GM21360 (cell line): ENCODE results near the gene TMEM69.
"Not testable (repeated sequence)": the region's sequence is repeated elsewhere in the genome, so short reads cannot be mapped to it uniquely, and the experiment has no call there.

Source experiments
- ATAC-seq: cut with Tn5 transposase; IDR thresholded peaks from one replicate; pipeline ENCODE4 v1.9.1; 2021; ENCODE audit warnings: mild to moderate bottlenecking, moderate library complexity; ENCODE audit not compliant: unreplicated experiment

The TMEM69 gene

DNA sequence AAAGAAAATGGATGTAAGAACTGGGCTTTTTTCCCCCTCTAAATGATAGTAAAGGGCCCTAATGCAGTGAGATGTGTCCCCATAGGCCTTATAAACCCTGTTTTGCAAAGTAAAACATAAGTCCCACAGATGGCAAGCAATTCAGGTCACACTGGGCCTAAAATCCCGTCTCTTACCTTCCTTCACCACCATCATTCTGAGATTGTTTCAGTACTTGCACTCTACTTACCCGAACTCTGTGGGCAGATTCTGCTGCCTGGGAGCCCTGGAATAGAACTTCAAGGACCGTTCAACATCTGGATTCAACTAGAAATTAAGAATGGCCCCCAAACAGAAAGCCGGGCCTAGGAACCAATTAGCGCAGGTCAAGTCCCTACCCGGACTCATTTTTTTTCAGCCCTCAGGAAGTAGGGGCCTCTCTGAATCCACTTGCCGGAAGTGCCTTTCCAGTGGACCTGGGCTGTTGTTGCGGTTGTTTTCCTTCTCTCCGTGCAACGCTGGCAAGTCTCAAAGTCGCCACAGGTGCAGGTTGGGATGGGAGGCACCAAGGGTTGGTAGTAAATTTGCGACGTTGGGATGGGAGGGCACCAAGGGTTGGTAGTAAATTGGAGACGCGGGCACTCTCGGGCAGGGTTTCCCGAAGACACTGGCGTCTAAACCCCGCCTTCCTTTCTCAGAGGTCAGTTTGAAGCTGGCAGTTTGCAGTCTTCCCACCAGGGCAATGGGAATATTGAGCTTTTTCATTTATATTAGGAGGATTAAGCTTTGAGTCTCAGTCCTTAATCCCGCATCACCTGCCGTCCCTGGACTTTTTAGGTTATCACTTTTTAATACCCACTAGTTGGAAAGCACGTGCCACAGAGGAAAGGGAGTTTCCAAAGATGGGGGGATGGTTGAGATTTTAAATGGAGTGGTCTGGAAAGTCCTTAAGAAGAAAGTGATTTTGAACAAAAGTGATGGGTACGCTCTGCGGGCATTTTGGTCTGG is at the start of gene TMEM69:
TSS of gene TMEM69 (plus strand) at position 428 of the 987 bp plus-strand sequence. CDS start 2,888 bp downstream, outside the sequence.
- no peak for ATAC-seq

GRCh38 chr1:45640293-45640692 is 47.7 kb upstream of the TMEM69 start:
- no peak for ATAC-seq

- no peak for ATAC-seq
Observed at GRCh38 chr1:45643321-45643720, 44.7 kb upstream of the TMEM69 start.

GRCh38 chr1:45643978-45644377 is 44.0 kb upstream of the TMEM69 start:
- no peak for ATAC-seq

GRCh38 chr1:45644661-45645060 is 43.3 kb upstream of the TMEM69 start:
- ATAC-seq = no peak

- ATAC-seq = no peak
Observed at GRCh38 chr1:45647248-45648021, 40.5 kb upstream of the TMEM69 start.

DNA sequence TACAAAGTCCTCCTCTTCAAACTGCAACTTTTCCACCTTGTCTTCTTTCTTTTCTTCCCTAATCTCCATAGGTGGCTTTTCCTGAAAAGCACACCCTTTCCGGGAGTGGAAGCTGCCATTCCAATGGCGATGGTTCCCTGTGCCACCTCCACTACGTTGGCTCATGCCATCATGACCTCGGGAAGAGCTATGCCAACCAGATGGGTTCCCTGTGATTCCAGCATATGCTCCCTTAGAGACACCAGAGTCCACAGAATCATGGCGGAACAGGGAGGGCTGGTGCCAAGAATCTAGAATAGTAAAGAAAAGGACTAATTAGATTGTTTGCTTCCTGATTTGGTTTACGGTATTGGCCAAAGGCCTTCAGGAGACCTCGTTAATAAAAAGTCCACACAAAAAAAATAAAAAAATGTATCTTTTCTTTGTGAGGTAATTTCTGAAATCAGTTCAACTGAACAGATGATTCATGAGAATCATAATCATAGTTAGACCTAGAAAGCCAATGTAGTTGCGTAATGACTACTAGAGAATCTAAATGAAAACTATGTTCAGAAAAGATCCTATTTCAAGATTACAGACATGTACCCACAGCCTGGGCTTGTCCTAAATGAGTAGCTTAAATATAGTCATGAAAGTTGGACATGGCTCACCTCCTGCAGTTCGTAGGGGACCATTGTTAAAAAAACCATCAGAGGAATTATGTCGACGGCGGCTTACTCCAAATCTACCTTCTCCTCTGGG is 33.3 kb upstream of the TMEM69 start:
- no peak for ATAC-seq

DNA sequence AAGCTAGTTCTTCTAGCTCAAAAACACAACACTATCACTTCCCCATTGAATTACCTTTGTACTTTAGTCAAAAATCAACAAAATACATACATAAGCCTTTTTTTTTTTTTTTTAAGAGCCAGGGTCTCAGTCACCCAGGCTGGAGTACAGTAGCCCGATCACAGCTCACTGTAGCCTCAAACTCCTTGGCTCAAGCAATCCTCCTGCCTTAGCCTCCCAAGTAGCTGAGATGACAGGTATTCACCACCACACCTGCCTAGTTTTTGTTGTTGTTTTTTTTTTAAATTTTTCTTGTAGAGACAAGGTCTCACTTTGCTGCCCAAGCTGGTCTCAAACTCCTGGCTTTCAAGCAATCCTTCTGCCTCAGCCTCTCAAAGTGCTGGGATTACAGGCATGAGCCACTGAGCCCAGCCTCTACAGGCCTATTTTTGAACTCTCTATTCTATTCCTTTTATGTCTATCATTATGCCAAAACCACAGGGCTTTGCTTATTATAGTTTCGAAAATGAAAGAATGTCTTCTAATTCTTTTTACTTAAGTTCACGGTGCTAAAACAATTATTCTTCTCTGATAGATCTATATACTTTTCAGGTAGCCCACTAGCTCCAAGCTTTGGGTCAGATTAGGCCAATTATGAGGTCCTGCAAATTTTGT is 31.3 kb upstream of the TMEM69 start:
- no peak for ATAC-seq

DNA sequence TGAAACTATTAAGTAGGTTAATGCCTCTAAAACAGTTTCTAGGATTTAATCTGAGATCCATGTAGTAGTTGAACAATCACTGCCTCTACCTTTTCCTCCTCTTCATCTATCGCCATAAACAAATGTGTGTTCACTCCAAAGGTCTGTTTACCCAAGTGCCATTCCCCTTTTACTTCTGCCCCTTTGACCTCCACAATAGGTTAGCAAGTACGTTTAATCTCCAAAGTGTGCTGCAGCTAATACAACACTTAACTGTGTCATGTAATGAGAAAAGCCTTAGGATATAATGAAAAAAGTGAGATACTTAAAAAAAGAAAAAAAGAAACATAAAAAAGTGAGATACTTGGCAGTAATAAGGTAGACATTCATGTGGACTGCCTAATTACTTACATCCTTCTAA is 29.8 kb upstream of the TMEM69 start:
- no peak for ATAC-seq

GRCh38 chr1:45659222-45659621 is 28.8 kb upstream of the TMEM69 start:
- ATAC-seq = no peak

DNA sequence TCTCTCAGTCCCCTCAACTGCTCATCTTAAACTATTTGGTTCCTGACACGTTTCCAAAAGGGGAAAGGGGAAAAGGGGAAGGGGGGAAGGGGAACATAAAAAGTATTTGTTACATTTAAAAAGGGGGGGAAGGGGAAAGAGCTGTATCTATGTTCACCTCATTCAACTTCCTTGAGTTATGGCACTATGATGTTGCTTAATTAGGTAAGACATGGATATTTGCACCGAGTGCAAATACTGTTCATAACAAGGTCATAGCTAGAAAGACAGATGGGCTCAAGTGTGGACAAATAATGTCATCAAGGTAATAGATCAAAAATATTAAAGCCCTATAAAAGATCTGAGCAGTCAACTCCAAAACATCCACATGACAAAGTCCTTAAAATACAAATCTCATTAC is 27.6 kb upstream of the TMEM69 start:
- ATAC-seq = no peak

- no peak for ATAC-seq
Observed at GRCh38 chr1:45666836-45667235, 21.1 kb upstream of the TMEM69 start.

GRCh38 chr1:45667321-45668111 is 20.5 kb upstream of the TMEM69 start:
- no peak for ATAC-seq

DNA sequence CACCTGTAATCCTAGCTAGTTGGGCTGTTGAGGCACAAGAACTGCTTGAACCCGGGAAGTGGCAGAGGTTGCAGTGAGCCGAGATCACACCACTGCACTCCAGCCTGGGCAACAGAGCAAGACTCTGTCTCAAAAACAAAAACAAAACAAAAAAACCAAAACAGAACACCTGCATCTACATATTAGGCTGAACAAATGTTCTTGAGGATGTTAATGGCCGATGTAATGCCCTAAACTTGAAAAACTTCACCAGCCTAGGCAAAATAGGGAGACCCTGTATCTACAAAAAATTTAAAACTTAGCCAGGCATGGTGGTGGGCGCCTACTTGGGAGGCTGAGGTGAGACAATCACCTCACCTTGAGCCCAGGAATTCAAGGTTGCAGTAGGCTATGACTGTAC is 19.5 kb upstream of the TMEM69 start:
- ATAC-seq = no peak

- ATAC-seq = no peak
Observed at GRCh38 chr1:45669379-45669778, 18.6 kb upstream of the TMEM69 start.

- ATAC-seq = no peak
Observed at GRCh38 chr1:45669859-45670655, 17.9 kb upstream of the TMEM69 start.

- no peak for ATAC-seq
Observed at GRCh38 chr1:45673956-45674355, 14.0 kb upstream of the TMEM69 start.

- ATAC-seq = no peak
Observed at GRCh38 chr1:45674478-45674877, 13.5 kb upstream of the TMEM69 start.

GRCh38 chr1:45676553-45676952 is 11.4 kb upstream of the TMEM69 start:
- not testable (repeated sequence) for ATAC-seq
